ENCODE results near the gene RFTN1.
"Not testable (repeated sequence)": the region's sequence is repeated elsewhere in the genome, so short reads cannot be mapped to it uniquely, and the experiment has no call there.

Gene RFTN1

DNA sequence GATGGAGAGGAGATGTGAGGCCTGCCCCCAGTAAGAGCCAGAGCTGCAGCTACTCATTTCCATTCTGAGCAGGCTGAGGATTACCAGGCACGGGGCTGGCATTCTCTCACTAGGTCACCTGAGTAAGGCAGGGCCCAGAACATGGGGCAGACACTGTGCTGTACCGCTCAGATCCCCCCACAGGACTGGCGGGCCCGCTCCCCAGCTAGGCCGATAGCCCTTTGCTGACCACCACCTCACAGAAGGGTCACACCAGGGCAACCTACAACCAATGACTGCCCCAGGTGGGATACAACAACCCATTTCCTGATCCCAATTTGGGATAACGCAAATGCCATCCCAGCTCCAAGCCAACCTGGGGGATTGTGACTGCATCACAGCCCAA, 195.9 kb downstream of the RFTN1 start:
- no peak for DNase-seq

- DNase-seq: no peak
Measured at GRCh38 chr3:16316847-16317560, 196.5 kb downstream of the RFTN1 start.

- DNase-seq: no peak
Measured at GRCh38 chr3:16316396-16316795, 197.1 kb downstream of the RFTN1 start.

- no peak for DNase-seq
Measured at GRCh38 chr3:16315623-16316022, 197.9 kb downstream of the RFTN1 start.

GRCh38 chr3:16313886-16314645, 199.4 kb downstream of the RFTN1 start:
- DNase-seq: no peak

GRCh38 chr3:16311960-16312451, 201.5 kb downstream of the RFTN1 start:
- no peak for DNase-seq

GRCh38 chr3:16310486-16310885, 203.0 kb downstream of the RFTN1 start:
- DNase-seq: not testable (repeated sequence)

- DNase-seq: no peak
Measured at GRCh38 chr3:16309558-16309957, 203.9 kb downstream of the RFTN1 start.

GRCh38 chr3:16308727-16309126, 204.8 kb downstream of the RFTN1 start:
- no peak for DNase-seq

GRCh38 chr3:16307832-16308531, 205.5 kb downstream of the RFTN1 start:
- DNase-seq: no peak

DNA sequence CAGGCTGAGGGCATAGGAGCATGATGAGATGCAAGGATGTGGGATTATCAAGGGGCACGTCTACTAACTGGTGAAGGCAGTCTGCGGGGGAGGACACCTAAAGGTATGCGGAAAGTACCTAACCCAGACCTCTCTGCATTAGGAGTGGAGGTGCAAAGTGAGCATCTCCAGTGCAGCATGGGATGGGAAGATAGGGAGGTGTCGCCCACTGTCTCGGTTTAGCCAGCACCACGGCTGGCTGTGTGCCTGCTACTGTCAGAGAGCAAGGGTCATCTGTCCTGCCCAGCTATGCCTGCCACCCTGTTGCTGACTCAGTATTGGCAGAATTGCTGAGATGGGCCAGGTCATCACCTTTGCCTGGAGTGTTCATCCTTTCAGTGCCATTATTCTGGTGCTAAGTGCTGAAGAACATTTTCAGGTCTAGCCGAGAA, 208.4 kb downstream of the RFTN1 start:
- no peak for DNase-seq

DNA sequence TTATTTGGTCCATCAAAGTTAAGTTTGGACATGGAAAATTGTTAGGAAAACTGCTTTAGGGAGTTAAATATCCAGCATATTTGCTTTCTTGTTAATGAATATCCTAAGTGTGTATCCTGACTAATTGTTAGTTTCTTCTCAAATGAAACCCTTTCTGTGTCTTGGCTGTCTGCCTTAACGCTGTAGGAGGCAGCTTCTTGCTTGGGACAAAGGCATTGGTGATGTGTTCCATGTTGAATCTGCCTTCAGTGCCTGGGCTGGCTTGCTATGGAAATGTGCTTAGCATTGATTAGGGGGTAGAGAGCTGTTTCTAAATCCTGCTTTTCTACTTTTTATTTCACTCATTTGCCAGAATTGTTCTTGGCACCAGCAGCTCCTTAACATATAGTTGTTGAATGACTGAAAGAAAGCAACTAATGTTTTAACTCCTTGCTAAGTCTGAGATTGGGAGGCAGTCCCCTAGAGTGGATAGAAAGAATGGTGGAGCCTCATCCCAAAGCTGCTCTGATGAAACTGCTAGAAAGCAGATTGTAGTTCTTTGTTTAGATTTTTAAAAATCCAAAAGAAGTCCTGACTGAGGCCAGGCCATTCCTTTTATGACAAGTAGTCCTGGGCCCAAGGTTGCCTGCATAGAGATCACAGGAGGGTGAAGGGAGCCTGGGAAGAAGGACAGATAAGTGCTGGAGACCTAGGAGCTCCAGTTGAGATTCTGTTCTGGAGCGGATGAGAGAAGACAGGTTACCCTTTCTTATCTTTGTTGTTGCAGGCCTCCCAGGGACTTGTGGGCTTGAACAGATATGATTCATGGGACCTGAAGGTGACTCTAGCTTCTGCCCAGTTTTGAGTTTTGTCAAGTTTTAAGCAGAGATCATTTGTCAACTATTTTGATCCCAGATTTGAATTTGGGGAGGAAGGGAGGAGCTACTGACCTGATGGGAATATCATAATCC, 209.2 kb downstream of the RFTN1 start:
- DNase-seq: no peak

DNA sequence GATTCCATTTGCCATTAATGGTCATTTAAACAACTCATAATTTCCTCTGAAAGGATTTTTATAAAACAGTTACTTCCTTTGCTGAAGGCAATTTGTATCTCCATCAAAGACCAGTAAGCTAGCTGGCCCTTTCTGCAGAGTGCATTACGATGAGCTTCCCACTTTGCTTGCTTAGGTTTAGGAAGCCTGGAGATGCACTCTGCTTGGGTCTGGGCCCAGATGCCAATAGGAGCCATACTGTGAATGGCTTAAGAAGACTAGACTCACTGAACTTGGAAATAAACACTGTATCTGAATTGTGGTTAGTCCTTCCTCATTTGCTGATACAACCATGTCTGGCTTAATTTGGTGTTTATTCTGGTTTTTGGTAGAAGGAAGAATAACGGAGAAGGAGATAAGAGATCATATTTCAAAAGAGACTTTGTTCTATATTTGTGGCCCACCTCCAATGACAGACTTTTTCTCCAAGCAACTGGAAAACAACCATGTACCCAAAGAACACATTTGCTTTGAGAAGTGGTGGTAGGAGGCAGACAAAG, 210.4 kb downstream of the RFTN1 start:
- no peak for DNase-seq

DNA sequence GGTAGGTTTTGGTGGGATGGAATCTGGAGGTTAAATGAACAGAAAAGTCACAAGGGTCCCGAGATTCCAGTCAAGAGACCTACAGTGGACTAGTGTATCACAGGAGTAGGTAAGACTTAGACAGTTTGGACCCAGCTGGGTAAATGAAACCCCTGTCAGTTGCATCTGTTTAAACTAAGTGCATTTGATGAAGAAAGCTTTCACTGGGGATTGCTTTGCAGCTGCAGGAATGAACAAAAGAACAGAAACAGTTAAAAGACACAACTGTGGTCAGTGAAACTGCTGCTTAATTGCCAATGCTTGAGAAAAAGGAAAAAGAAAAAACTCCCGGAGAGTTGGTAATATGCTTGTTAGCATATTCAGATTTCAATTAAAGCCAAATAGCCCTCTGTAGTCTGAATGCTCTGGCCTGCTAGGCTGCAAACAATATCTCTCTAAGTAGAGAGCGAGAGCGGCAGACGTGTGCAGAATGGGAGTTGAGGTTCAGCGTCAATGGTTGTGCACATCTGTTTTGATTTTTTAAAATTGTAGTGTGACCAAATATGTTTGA, 211.3 kb downstream of the RFTN1 start:
- no peak for DNase-seq

DNA sequence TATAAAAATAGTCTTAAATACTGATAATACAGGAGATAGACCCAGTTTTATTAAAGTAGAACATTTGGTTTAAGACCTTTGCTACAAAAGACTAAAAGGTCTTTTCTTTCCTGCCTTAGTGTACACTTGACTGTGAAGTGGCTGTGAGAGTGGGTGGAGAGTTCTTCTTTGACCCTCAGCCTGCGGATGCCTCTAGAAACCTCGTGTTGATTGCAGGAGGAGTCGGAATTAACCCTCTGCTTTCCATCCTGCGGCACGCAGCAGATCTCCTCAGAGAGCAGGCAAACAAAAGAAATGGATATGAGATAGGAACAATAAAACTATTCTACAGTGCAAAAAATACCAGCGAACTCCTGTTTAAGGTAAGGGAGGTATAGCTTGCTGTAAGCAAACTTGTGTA, 212.0 kb downstream of the RFTN1 start:
- no peak for DNase-seq

DNA sequence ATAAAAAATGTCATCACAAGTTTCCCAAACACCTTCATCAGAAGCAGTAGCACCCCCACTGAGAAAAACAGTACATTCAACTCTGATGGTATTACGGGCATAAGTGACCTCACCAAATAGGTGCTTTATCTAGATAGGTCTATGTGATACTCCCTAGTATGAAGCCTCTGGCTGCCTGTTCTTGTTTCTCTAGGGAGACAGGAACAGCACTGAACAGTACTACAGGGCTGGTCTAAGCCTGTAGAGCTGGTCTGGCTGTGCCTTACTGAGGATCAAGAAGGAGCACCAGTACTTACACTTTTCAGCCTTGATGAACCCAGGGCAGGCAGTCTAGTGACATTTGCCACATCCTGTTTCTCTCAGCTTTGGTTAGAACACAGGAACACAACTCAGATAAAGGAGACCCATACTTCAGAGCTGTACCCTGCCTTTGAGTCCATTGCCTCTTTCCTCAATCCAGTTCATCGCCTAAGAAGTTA, 212.6 kb downstream of the RFTN1 start:
- no peak for DNase-seq

- DNase-seq: no peak
Measured at GRCh38 chr3:16300307-16300706, 213.2 kb downstream of the RFTN1 start.

DNA sequence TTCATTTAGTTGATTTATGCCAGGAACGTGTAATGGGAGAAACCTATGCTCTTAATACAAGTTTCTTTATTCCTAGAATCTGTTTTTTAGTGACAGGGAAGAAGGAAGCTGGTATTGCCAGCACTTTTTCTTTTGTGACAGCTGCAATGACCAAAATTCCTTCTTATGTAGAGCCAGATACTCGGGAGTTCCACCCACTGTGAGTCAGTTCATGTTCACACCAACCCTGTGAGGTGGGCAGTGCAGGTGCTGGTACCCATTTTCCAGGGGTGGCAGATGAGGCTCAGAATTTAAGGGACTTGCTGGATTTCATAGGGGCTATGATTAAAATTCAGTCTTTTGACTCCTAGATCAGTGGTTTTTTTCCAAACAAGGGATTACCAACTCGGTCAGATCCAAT, 213.8 kb downstream of the RFTN1 start:
- DNase-seq: no peak

DNA sequence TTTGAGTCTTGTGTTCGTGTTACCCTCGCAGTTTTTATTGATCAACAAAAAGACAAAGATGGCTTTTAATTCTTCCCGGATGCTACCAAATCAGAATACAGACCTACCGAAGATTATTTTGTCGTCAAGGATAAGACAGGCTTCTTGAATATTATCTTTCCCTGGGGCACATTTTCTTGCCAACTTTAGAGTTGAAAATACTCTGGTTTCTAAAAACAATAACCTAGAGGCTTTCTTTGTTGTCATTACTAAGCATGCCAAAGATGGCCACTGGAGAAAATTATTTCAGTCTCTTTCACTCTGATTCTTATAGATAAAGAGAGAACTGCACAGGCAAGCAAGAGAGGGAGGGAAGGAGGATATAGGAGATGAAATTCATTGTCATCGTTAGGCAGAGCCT, 214.6 kb downstream of the RFTN1 start:
- DNase-seq: no peak

DNA sequence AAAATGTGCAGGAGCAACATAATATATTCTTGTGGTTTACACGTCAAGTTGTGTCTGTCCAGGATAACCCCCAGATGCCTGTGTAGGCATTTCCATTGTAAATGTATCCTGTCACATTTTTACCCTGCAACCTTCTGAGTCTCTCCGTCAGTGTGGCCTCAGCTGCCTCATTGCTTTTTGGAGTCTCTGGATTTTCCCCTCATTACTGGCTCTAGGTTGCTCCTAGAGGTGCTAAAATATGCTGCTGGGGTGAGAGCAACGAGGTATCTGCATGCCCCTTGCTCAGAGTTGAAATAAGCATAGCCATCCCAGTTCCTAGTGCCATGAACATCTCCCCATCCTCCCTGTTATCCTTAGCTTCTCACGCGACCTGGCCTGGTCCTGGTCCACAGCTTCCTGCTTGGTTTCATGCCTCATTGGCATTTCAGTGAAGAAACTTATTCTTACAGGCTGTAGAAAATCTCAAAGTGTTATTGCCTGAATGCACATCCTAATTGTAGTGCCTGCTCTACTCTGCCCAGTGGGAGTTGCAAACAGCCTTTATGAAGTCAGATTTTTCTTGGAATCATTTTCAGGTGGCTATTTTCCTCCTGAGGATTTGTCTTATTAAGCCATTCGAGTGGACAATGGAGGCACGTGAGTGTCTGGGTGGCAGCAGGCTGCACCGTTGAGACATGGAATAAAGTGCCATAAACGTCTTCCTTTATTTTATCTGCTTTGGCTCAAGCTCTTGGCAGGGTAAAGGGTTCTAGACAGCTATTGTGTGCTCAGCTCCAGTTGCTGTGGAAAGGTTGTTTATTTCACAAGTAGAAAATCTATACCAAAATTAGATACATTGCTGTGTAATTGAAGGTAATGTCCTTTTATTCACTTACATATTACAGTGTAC, 215.3 kb downstream of the RFTN1 start:
- DNase-seq: no peak
